Left renal pelvis (tissue), 4 donors: ENCODE measurements around the gene HBE1. TPM values are rescaled to one million over a fixed set of nuclear protein-coding genes. Genes with fewer than 3 reads are reported as not detected.

Experiments
- DNase-seq, 4 donors: peaks; one replicate each; pipeline ENCODE4 v3.0.0-alpha.2; 2013; ENCODE audit warnings: low read depth in 4 of 4, low spot score in 3 of 4
- polyA plus RNA-seq, 4 donors: library from polyadenylated mRNA; unstranded; fragments of 120-200 nt; gene quantifications; one replicate each; pipeline ENCODE4 v1.2.1, GENCODE V29; 2013; ENCODE audit not compliant: insufficient read length in 4 of 4

HBE1 gene
- polyA plus RNA-seq, 4 donors: 4.2 to 97.8 (median 8.2) TPM

DNA sequence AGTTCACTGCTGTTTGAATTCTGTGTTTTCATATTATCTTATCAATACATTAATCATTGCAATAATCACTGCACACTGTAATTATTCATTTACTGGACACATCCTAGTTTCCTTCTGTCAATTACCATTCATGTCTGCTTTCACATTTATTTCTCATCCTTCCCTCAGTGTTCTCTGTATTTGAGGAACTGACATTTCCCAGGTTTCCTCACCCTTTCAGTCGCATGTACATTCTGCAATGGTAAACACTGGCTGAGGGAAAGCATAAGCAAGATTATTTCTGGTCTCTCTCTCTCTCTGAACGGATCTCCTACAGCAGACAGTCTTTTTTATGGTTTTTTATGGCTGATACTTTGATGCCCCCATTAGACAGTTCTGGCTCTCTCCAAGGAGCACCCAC, 31.3 kb downstream of the HBE1 start:
- DNase-seq: no peak

DNA sequence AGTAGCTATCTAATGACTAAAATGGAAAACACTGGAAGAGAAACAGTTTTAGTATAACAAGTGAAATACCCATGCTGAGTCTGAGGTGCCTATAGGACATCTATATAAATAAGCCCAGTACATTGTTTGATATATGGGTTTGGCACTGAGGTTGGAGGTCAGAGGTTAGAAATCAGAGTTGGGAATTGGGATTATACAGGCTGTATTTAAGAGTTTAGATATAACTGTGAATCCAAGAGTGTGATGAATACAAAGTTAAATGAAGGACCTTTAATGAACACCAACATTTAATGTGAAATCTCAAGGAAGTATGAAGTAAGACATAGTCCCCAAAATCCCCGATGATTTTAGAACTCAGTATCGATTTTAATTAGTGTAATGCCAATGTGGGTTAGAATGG, 32.3 kb downstream of the HBE1 start:
- no peak for DNase-seq

DNA sequence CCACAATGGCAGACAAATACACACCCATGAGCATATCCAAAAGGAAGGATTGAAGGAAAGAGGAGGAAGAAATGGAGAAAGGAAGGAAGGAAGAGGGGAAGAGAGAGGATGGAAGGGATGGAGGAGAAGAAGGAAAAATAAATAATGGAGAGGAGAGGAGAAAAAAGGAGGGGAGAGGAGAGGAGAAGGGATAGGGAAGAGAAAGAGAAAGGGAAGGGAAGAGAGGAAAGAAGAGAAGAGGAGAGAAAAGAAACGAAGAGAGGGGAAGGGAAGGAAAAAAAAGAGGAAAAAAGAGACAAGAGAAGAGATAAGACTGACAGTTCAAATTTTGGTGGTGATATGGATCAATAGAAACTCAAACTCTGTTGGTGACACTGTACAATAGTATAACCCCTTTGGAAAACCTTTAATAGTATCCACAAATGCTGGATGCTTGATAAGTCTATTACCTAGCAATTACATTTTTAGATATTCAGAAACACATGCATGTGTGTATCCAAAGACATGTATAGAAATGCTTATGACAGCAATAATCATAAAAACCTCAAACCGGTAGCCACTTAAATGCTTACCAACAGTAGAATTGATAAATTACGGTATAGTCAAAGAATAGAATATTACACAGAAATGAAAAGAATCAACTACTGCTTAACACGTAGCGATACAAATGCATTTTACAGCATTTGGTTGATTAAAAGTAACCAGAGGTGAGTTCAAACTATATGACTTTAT, 34.2 kb downstream of the HBE1 start:
- DNase-seq: no peak

DNA sequence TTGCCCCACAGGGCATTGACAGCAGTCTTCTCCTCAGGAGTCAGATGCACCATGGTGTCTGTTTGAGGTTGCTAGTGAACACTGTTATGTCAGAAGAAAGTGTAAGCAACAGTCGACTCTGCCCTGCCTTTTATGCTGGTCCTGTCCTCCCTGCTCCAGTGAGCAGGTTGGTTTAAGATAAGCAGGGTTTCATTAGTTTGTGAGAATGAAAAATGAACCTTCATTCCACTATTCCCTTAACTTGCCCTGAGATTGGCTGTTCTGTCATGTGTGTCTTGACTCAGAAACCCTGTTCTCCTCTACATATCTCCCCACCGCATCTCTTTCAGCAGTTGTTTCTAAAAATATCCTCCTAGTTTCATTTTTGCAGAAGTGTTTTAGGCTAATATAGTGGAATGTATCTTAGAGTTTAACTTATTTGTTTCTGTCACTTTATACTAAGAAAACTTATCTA, 35.3 kb downstream of the HBE1 start, which contains the start of gene HBD:
Gene HBD (minus strand): TSS at position 103 of the 454 bp plus-strand sequence. CDS start 50 bp downstream, at position 53.
- no peak for DNase-seq

DNA sequence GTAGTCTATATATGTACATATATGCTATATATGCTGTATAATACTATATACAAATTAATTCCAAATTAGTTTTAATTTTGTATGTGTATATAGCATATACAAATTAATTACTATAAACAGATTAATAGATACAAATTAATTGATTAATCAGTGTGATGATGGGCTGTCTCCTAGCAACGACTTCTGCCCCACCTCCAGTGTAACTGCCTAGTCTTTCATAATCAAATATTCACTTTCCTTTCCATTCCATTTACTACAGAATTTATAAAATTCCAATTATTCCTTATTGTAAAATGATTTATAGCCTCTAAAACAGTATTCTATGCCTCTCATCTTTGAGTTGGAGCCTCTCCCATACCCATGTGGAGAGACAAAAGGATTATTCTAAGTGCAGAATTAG, 36.4 kb downstream of the HBE1 start:
- DNase-seq: no peak

DNA sequence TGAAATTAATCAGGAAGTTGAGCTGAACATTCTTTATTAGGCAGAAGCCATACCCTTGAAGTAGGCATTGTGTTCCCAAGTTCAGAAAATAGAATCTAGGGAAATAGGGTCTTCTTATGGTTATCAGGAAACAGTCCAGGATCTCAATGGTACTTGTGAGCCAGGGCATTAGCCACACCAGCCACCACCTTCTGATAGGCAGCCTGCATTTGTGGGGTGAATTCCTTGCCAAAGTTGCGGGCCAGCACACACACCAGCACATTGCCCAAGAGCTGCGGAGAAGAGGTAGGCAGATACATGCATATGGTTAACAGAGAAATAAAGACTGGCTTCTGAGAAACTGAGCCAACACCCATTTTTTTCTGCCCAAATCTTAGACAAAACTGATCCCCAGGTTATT, 36.9 kb downstream of the HBE1 start:
- no peak for DNase-seq

DNA sequence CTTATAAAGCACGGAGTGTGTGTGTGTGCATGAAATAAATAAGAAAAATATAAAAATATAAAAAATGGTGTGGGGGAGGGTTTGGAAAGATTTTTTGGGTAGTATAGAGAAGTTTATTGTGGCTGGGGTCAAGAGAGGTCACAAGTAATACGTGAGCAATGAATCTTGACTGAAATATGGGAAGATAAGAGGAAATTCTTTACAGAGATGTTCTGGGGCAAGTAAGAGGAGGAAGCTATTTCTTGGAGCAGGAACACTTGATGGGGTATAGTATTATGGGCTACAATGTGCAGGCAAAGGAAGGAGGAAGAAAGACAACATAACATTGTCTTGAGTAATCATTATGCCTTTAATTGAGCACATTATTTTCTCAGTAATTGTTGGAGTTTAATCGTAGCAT, 37.6 kb downstream of the HBE1 start:
- no peak for DNase-seq

DNA sequence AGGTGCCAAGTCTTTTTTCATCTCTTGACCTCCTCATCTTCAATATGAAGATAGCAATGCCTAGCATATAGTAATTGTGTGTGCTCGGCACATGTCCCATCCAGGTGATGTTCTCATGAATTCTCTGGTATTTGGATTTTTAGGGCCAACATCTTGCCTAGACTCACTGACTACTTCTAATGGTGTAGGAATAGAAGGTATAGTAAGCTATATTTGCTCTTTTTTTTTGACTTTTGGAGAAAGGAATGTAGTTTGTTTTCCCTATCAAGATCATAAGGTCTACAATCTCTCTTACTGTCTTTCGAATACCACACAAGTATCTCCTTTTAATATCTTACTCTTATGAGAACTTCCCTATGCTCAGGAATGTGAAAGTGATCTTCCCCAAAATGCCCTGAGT, 38.6 kb downstream of the HBE1 start:
- DNase-seq: no peak

DNA sequence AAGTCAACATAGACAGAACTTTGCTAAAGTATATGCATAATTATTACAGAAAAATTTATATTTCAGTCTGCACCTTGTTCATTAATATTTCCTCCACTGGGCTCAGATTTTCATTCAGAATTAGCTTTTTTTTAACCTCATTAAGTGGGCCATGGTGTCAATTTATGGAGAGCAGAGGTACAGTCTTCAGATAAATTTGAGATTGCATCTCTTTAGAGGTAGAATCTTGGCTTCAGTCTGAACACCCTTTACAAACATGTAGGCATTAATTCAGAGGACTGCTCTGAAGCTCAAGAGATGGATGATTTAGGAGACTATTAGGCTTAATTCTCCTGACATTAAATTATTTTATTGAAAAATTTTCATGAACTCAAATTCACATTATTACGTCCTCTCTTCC, 39.5 kb downstream of the HBE1 start:
- no peak for DNase-seq

DNA sequence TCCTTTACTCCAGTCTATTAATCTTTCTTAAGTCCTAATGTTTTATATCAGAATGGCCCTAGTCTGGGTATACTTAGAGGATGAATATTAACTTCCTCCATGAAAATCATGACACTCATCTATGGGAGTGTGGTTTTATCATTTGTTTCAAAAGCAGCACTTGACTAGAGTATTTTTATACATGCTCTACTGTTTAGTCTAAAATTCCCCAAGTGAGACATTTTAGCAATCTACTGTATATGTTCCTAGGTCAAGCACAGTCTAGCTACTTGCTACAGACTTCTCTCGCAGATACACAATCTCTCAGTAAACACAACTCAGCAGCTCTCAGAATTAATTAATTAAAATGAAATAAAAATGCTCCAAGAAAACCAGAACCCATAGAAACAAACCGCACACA, 39.9 kb downstream of the HBE1 start:
- no peak for DNase-seq

DNA sequence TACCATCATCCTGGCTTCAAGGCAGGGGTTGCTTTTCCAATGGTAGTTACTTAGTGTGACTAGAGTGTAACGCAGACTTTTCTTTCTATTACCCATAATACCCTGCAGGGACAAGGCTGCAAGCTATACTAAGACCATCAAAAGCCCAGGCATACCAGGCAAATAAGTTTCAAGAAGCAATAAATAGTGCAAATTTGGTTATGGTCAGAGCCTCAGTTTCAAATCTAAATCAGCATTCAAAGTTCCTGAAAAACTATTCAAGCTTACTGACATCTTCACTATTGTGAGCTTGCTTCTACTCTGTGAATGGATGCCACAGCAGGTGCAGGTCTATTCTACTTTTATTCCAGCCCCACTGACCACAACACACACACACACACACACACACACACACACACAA, 40.4 kb downstream of the HBE1 start:
- no peak for DNase-seq

DNA sequence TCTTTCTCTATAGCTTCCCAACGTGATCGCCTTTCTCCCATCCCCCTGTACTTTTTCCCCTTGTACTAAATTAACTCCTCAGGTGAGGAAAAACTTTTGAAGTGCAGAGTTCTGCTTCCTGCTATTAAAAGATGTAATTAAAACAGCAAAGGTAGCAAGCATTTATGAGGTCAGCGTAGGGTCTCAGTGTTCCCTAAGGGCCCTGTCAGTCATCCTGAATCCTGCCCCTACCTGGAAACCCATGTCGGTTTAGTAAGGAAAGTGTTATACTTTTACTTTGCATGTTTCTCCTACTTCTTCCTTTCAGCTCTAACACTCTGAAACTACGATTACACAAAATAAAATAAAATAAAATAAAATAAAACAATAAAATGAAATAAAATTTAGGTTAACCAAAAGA, 41.6 kb downstream of the HBE1 start:
- no peak for DNase-seq

DNA sequence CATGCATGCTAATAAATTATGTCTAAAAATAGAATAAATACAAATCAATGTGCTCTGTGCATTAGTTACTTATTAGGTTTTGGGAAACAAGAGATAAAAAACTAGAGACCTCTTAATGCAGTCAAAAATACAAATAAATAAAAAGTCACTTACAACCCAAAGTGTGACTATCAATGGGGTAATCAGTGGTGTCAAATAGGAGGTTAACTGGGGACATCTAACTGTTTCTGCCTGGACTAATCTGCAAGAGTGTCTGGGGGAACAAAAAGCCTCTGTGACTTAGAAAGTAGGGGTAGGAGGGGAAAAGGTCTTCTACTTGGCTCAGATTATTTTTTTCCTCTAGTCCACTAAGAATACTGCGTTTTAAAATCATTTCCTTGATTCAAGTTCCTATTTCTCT, 42.1 kb downstream of the HBE1 start:
- no peak for DNase-seq

DNA sequence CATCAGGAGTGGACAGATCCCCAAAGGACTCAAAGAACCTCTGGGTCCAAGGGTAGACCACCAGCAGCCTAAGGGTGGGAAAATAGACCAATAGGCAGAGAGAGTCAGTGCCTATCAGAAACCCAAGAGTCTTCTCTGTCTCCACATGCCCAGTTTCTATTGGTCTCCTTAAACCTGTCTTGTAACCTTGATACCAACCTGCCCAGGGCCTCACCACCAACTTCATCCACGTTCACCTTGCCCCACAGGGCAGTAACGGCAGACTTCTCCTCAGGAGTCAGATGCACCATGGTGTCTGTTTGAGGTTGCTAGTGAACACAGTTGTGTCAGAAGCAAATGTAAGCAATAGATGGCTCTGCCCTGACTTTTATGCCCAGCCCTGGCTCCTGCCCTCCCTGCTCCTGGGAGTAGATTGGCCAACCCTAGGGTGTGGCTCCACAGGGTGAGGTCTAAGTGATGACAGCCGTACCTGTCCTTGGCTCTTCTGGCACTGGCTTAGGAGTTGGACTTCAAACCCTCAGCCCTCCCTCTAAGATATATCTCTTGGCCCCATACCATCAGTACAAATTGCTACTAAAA, 42.9 kb downstream of the HBE1 start, which contains the start of gene HBB:
Gene HBB (minus strand): TSS at position 340 of the 579 bp plus-strand sequence. CDS start 50 bp downstream, at position 290.
- DNase-seq: no peak

DNA sequence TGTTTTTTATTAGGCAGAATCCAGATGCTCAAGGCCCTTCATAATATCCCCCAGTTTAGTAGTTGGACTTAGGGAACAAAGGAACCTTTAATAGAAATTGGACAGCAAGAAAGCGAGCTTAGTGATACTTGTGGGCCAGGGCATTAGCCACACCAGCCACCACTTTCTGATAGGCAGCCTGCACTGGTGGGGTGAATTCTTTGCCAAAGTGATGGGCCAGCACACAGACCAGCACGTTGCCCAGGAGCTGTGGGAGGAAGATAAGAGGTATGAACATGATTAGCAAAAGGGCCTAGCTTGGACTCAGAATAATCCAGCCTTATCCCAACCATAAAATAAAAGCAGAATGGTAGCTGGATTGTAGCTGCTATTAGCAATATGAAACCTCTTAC, 44.3 kb downstream of the HBE1 start:
- DNase-seq: no peak

DNA sequence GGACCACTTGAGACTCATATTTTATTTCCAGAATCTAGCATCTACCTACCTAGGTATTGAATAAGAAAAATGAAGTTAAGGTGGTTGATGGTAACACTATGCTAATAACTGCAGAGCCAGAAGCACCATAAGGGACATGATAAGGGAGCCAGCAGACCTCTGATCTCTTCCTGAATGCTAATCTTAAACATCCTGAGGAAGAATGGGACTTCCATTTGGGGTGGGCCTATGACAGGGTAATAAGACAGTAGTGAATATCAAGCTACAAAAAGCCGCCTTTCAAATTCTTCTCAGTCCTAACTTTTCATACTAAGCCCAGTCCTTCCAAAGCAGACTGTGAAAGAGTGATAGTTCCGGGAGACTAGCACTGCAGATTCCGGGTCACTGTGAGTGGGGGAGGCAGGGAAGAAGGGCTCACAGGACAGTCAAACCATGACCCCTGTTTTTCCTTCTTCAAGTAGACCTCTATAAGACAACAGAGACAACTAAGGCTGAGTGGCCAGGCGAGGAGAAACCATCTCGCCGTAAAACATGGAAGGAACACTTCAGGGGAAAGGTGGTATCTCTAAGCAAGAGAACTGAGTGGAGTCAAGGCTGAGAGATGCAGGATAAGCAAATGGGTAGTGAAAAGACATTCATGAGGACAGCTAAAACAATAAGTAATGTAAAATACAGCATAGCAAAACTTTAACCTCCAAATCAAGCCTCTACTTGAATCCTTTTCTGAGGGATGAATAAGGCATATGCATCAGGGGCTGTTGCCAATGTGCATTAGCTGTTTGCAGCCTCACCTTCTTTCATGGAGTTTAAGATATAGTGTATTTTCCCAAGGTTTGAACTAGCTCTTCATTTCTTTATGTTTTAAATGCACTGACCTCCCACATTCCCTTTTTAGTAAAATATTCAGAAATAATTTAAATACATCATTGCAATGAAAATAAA, 44.9 kb downstream of the HBE1 start:
- no peak for DNase-seq

DNA sequence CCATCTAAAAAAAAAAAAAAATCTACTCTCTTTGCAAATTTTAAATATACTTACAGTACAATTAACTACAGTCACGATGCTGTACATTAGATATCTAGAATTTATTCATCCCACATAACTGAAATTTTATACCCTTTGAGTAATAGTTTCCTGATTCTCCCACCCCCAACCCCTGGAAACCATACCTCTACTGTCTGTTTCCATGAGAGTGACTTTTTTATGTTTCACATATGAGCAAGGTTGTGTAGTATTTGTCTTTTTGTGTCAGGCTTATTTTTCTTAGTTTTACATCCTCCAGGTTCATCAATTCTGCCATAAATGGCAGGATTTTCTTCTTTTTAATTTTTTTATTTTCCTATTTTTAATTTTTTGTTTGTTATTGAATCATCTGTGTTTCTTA, 46.1 kb downstream of the HBE1 start:
- DNase-seq: no peak

DNA sequence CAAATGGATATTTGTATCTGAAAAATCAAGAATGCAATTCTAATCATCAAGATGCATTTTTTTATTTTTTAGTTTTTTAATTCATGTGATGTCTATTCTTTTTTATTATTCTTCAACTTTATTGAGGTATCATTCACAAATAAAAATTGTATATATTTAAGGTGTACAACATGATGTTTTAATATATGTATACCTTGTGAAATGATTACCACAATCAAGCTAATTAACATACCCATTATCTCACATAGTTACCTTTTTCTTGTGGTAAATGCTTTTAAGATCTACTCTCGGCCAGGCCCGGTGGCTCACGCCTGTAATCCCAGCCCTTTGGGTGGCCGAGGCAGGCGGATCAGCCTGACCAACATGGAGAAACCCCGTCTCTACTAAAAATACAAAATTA, 46.6 kb downstream of the HBE1 start:
- no peak for DNase-seq
